SK-N-SH treated with all-trans-retinoic acid at 6 μM for 48 hours (cell line): Measurements from ENCODE around the gene SMTNL1.

Experiments
- ARNTL ChIP-seq: fragments of 450-650 bp; formaldehyde crosslinking; IDR thresholded peaks from 2 replicates; pipeline ENCODE4 v1.5.0; 2020; ENCODE audit warnings: low read depth, mild to moderate bottlenecking, moderate library complexity, borderline replicate concordance
- BACH2 ChIP-seq: fragments of 250-450 bp; sonication (Bioruptor Pico); IDR thresholded peaks from 2 replicates; pipeline ENCODE4 v1.9.0; 2021; ENCODE audit warnings: mild to moderate bottlenecking, borderline replicate concordance
- CREB5 ChIP-seq: fragments of 250-450 bp; sonication (Bioruptor Pico); IDR thresholded peaks from 2 replicates; pipeline ENCODE4 v1.5.1; 2020; ENCODE audit warnings: low read depth, mild to moderate bottlenecking, moderate library complexity
- ISL1 ChIP-seq: fragments of 250-450 bp; sonication (Bioruptor Pico); IDR thresholded peaks from 2 replicates; pipeline ENCODE4 v2.1.2; 2022; ENCODE audit warnings: mild to moderate bottlenecking, moderate library complexity
- OSR1 ChIP-seq: fragments of 250-450 bp; sonication (Bioruptor Pico); IDR thresholded peaks from 2 replicates; pipeline ENCODE4 v1.8.0; 2022; ENCODE audit warnings: moderate library complexity, mild to moderate bottlenecking, inconsistent platforms
- PATZ1 ChIP-seq: fragments of 250-450 bp; sonication (Bioruptor Pico); IDR thresholded peaks from 2 replicates; pipeline ENCODE4 v1.8.0; 2020; ENCODE audit warnings: mild to moderate bottlenecking, moderate library complexity, borderline replicate concordance
- POU6F1 ChIP-seq: fragments of 250-450 bp; sonication (Bioruptor Pico); IDR thresholded peaks from 2 replicates; pipeline ENCODE4 v1.8.0; 2021; ENCODE audit warnings: low read depth, mild to moderate bottlenecking, moderate library complexity, borderline replicate concordance
- SNAI2 ChIP-seq: fragments of 250-450 bp; sonication (Bioruptor Pico); IDR thresholded peaks from 2 replicates; pipeline ENCODE4 v1.5.0; 2020; ENCODE audit warnings: mild to moderate bottlenecking, moderate library complexity
- TCF4 ChIP-seq: fragments of 250-450 bp; sonication (Bioruptor Pico); IDR thresholded peaks from 2 replicates; pipeline ENCODE4 v1.8.0; 2021; ENCODE audit warnings: mild to moderate bottlenecking, moderate library complexity, borderline replicate concordance
- ZC3H10 ChIP-seq: fragments of 250-450 bp; sonication (Bioruptor Pico); IDR thresholded peaks from 2 replicates; pipeline ENCODE4 v1.5.1; 2021; ENCODE audit warnings: mild to moderate bottlenecking, moderate library complexity
- ZFP3 ChIP-seq: fragments of 250-450 bp; sonication (Bioruptor Pico); IDR thresholded peaks from 2 replicates; pipeline ENCODE4 v1.5.0; 2020; ENCODE audit warnings: mild to moderate bottlenecking, moderate library complexity
- ZNF70 ChIP-seq: fragments of 450-650 bp; formaldehyde crosslinking; IDR thresholded peaks from 2 replicates; pipeline ENCODE4 v1.5.0; 2020; ENCODE audit warnings: mild to moderate bottlenecking, moderate library complexity

- TF ChIP-seq ZC3H10 (no peak), TCF4 (no peak), ZNF70 (CRISPR knock-in tag) (no peak), ISL1 (CRISPR knock-in tag) (no peak), POU6F1 (CRISPR knock-in tag) (no peak), PATZ1 (CRISPR knock-in tag) (no peak), CREB5 (CRISPR knock-in tag) (no peak), OSR1 (CRISPR knock-in tag) (no peak), ZFP3 (no peak), BACH2 (CRISPR knock-in tag) (no peak), ARNTL (CRISPR knock-in tag) (no peak), SNAI2 (CRISPR knock-in tag) (no peak)
Observed at GRCh38 chr11:57487920-57488659, 49.3 kb upstream of the SMTNL1 start.
